Panc1 (cell line): ENCODE results near the gene TMEM63C. TPM values are rescaled to one million over a fixed set of nuclear protein-coding genes. Genes with fewer than 3 reads are reported as not detected.

Experiments used
- ATAC-seq: fragments of 200-7000 bp; cut with Tn5 transposase; 2 replicates; pipeline ENCODE4 v1.9.1; 2020; ENCODE audit warnings: mild to moderate bottlenecking, moderate library complexity
- BruUV-seq: library from RNA; stranded (reverse); fragments of 400-500 nt; replicated peaks from 2 replicates; lab custom pipeline; 2021; lab: Mats Ljungman, UMichigan
- CTCF ChIA-PET: fragments of 300-600 bp; sonication (Branson Sonifier 250); formaldehyde crosslinking; loops from one replicate; lab custom pipeline; 2022; ENCODE audit warnings: antibody characterized with exemption; lab: Charles Lee
- POLR2A ChIA-PET: fragments of 300-600 bp; sonication (Branson Sonifier 250); formaldehyde crosslinking; loops from one replicate; lab custom pipeline; 2022; ENCODE audit warnings: antibody characterized with exemption; lab: Charles Lee
- DNase-seq: peaks from one replicate; pipeline ENCODE4 v3.0.0-alpha.2; 2010; ENCODE audit warnings: low read depth, low spot score
- H3K27ac ChIP-seq: 2 replicates; pipeline ENCODE4 v1.5.1; 2011; ENCODE audit warnings: mild to moderate bottlenecking, low read length, inconsistent platforms
- H3K27me3 ChIP-seq: fragments of 200-500 bp; sonication (Bioruptor generic); 2 replicates; pipeline ENCODE4 v1.6.0; 2014; ENCODE audit warnings: low read length, inconsistent platforms; ENCODE audit not compliant: control insufficient read depth, insufficient read depth
- H3K36me3 ChIP-seq: fragments of 200-500 bp; sonication (Bioruptor generic); 2 replicates; pipeline ENCODE4 v1.5.1; 2014; ENCODE audit warnings: inconsistent platforms, mild to moderate bottlenecking, low read length, moderate library complexity; ENCODE audit not compliant: control insufficient read depth, insufficient read depth
- H3K4me1 ChIP-seq: 2 replicates; pipeline ENCODE4 v1.5.1; 2011; ENCODE audit warnings: inconsistent platforms, mild to moderate bottlenecking, low read length, moderate library complexity; ENCODE audit not compliant: control insufficient read depth, insufficient read depth
- H3K4me3 ChIP-seq, 2 experiments: 2 replicates each; pipeline ENCODE4 v1.5.1; 2011 to 2012; ENCODE audit warnings: low read depth in 2 of 2, low read length in 2 of 2, mild to moderate bottlenecking in 2 of 2, inconsistent platforms in 1 of 2, moderate library complexity in 1 of 2
- H3K9me3 ChIP-seq: fragments of 200-500 bp; sonication (Bioruptor generic); 2 replicates; pipeline ENCODE4 v1.5.1; 2014; ENCODE audit warnings: low read depth, mild to moderate bottlenecking, inconsistent platforms, low read length, moderate library complexity; ENCODE audit not compliant: control insufficient read depth, insufficient read depth
- CTCF ChIP-seq: fragments of 450-650 bp; IDR thresholded peaks from 2 replicates; pipeline ENCODE4 v1.5.1; 2017; ENCODE audit warnings: mild to moderate bottlenecking
- POLR2AphosphoS5 ChIP-seq: IDR thresholded peaks from 2 replicates; pipeline ENCODE4 v1.6.1; 2012; ENCODE audit warnings: mild to moderate bottlenecking, low read depth, low read length, moderate library complexity
- REST ChIP-seq, 2 experiments: IDR thresholded peaks; 2 replicates each; pipeline ENCODE4 v1.6.1; 2011 to 2012; ENCODE audit warnings: low read depth in 2 of 2, control low read depth in 1 of 2, low read length in 1 of 2, mild to moderate bottlenecking in 1 of 2, moderate library complexity in 1 of 2; ENCODE audit not compliant: insufficient read depth in 1 of 2
- in situ Hi-C: cut with HindIII; loops from 2 replicates; pipeline ENCODE4 v1.10.0; 2016; ENCODE audit warnings: low sequenced_read_pairs, low pct_unique_long_range_greater_than_20kb
- intact Hi-C: fragments of 100-400 bp; cut with micrococcal nuclease; formaldehyde crosslinking; loops from one replicate; pipeline ENCODE4 v1.10.0; 2022; ENCODE audit not compliant: unreplicated experiment
- total RNA-seq: library from RNA; stranded (reverse); gene quantifications from one replicate; pipeline ENCODE4 v1.2.1, GENCODE V29; 2021; ENCODE audit not compliant: unreplicated experiment

TMEM63C gene
- total RNA-seq, 1 experiment from 2014 or later = 2.4 TPM

GRCh38 chr14:77208291-77208978 lies 26.8 kb downstream of the TMEM63C start:
- no peaks in the 10 kb centered on the region for H3K27me3 ChIP-seq

GRCh38 chr14:77208979-77209318 lies 27.4 kb downstream of the TMEM63C start:
- Histone ChIP-seq H3K4me3 (no peak overlapping the region), H3K4me1 (no peaks in the 10 kb centered on the region), H3K9me3 (no peaks in the 10 kb centered on the region), H3K27me3 (no peaks in the 10 kb centered on the region; the same call in 1 of the 2 replicates), H3K36me3 (no peaks in the 10 kb centered on the region), H3K27ac (no peak overlapping the region)
- in situ Hi-C loops (no loop called here), intact Hi-C loops (no loop called here)
- ChIA-PET CTCF (no interaction called here), POLR2A (no interaction called here)
- ATAC-seq (no peak), DNase-seq (no peak)
- BruUV-seq = no TSS peak
- TF ChIP-seq POLR2AphosphoS5 (no peak), CTCF (no peak)

More at GRCh38 chr14:77208291-77208978, 26.8 kb downstream of the TMEM63C start:
- ATAC-seq (peak; percentile 61), DNase-seq (no peak)
- CTCF ChIA-PET = no interaction called here
- Histone ChIP-seq H3K4me3 (no peak overlapping the region), H3K36me3 (no peaks in the 10 kb centered on the region), H3K9me3 (no peaks in the 10 kb centered on the region), H3K27ac (no peak overlapping the region), H3K4me1 (no peaks in the 10 kb centered on the region)
- TF ChIP-seq CTCF (no peak), REST (IDR thresholded peaks at IDR 0.05; ENCODE audit: insufficient read depth in 1 of 2, low read depth in 2 of 2, low read length in 1 of 2) (peak; percentile 98 to 100)
- in situ Hi-C loops (no loop called here), intact Hi-C loops (no loop called here)
- POLR2A ChIA-PET = no interaction called here
- no TSS peak for BruUV-seq
